ENCODE measurements around the gene LCP2.

Gene LCP2

DNA sequence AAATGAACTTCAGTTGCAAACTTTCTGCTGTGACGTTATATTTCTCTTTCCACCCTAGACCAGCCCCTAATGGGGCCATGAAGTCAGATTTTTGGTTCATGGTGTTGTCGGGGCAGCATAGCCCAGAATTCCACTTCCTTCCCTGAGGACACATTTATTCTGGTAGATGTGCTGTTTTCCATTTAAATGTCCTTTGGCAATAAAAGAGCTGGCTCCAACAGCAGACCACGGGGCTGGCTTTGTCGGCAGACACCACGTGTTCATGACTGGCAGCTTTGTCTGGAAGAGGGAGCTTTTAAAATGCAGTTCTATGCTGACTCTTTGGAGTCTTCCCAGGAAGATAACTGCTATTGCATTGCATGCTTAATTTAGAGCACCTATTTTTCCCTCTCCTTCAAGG is 17.6 kb upstream of the LCP2 start:
- DNase-seq (ENCODE audit: low read depth in 2 of 2) = no peak

DNA sequence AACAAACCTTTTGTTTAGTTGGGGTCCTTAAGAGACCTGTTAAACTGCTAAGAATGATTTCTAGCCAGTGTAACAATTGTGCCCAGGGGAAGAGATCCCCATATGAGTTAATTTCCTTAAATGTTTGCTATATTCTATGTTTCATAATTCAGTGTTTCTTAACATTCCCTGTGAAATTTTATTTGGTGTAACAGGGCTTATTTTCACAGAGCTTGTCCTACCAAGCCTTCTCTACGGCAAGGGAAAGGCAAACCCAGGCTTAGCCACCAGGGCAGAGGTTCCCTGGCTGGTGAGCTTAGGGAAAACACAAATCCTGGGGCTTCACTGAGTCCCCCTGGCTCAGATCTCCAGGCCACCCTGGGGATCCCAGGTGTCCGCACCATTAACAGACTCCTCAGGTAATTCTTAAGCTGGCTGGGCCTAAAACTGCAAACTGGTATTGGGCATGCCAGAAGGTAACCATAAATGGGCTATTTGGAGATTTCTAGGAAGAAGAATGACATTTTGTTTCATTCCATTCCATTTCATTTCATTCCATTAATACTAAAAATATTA is 17.0 kb upstream of the LCP2 start:
- DNase-seq (ENCODE audit: low read depth in 2 of 2) = no peak

DNA sequence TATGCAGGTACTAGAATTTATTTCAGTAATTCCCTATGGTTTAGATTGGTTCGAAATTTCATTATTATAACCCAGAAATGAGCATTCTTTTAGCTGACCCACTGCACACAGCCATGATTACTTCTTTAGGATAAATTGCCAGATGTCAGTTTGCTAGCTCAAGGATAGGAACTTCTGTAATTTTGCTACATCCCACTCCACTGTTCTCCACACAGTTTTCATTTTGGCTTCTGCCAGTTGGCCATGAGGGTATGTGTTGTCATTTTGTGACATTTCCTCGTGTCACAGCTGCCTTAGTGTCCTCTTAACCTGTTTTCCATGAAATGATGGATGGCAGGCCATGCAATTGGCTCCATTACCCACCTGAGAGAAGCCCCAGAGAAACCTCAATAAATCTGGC is 16.2 kb upstream of the LCP2 start:
- DNase-seq (ENCODE audit: low read depth in 2 of 2) = no peak

DNA sequence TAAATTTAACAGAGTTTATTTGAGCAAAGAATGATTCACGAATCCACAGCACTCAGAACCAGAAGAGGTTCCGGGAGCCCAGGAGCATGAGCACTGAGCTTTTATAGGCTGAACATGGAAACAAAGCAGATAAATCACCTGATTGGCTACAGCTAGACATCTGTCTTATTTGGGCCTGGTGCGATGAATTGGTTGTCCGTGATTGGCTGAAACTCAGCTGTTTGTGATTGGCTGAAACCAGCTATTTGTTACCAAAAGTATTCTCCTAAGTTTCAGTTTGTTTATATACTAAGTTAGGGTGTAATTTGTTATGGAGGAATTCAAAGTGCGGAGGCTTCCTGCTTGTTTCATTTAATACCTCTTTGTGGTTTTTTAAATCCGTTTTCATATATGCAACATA is 15.8 kb upstream of the LCP2 start:
- DNase-seq (ENCODE audit: low read depth in 2 of 2) = no peak

DNA sequence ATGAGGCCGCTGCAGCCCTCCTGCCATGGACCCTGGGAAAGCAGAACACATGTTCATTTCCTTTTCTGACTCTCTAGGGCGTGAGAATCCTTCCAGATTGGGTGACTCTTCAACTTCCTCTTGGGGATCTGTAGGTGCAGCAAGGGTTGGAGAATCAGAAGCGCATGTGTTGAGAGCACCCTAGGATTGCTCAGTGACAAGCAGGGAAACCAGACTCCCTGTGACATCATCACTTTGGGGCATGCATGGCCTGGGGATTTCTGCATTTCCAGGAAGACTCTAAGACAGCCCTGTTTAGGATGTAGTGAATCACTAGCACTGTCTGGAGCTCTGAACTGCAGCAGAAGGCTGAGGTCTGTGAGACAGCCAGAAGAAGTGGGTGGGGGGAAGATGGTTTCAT is 15.1 kb upstream of the LCP2 start:
- peak; percentile 45 to 80 for DNase-seq (ENCODE audit: low read depth in 2 of 2)

DNA sequence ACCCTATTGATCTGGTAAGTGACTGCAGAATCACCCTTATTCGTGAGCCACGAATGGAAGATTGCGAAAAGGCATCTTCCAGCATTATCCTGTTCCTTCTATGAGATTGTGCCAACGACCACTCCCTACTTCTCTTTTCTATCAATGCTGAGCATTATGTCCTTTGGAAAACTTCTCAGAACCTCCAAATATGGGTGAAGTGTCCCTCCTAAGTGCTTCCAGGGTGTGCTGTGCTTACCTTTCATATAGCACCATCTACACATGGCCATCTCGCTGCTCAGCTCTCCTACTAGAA is 14.7 kb upstream of the LCP2 start:
- no peak for DNase-seq (ENCODE audit: low read depth in 2 of 2)

DNA sequence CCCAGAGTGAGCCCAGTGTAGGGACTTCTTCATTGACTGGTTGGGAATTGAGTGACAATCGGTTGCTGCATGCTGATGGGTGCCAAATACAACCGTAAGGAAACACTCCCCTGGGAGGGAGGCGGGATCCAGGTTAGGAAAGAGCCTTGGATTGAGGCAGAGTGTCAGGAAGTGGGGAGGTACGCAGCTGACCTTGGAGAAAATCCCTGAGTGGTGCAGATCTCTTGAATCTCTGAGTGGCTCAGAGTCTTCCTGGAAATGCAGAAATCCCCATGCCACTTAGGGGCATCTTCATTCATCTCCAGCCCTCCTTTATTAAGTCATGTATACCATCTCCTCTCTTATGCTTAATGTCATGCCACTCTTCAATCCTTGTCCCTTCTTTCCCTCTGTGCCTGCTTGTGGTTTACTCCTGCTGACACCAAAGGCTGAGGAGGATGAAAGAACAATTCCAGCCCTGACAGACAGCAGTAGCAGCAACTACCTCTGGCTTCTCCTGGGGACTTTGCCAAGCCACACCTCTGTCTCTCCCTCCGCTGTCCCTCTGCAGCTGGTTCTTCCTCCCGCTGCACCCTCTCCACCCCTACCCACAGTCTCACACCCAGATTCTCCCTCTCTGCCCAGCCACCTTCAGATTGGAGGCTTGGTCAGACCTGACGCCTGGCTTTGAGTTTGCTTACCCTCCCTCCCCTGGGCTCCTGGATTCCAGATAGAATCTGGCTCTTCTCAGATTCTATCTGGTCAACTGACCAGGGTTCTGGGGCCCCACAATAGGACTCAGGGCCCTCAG is 14.1 kb upstream of the LCP2 start:
- no peak for DNase-seq (ENCODE audit: low read depth in 2 of 2)

DNA sequence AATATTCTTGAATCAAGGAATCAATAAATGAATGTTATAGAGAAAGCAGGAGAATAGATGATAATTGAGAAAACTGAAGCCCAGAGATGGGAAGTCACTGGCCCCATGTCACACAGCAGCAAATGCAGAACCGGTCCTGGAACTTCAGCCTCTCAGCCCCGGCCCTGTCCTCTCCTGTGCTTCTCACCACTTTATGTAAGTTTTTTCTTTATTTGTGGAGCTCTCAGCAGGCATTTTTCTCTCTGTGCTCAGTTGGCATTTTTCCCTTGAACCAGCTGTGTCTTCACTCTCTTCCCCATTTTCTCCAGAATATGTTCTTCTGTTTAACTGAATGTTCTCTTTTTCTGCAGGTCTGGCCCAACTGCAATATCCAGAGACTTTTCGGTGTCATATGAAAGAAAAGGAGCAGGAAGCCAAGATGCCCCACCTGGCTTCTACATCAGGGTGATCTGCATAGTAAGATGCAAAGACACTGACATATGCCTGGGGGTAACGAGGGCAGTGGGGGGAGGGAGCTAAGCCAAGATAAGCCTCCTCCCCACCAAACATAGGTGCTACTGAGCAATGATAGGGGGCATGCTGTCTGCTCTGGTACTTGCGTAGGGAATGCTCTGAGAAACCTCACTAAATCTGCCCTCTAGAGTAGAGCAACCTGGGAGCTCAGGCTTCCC is 12.8 kb upstream of the LCP2 start:
- DNase-seq (ENCODE audit: low read depth in 2 of 2) = no peak

DNA sequence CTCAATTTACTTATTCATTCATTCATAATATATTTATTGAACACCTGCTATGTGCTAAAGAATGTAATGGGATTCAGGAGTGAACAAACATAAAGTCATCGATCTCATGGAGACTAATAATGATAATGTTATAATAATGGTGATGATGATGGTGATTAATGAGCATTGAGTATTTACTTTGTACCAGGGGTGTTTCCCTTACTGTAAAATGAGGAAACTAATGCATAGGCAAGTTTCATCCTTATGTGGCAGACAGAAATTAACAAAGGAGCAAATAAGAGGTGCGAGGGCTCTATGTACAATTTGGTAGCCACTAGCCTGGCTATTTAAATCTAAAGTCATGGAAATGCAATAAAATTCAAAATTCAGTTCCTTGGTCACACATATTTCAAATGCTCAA is 11.1 kb upstream of the LCP2 start:
- DNase-seq (ENCODE audit: low read depth in 2 of 2) = no peak

DNA sequence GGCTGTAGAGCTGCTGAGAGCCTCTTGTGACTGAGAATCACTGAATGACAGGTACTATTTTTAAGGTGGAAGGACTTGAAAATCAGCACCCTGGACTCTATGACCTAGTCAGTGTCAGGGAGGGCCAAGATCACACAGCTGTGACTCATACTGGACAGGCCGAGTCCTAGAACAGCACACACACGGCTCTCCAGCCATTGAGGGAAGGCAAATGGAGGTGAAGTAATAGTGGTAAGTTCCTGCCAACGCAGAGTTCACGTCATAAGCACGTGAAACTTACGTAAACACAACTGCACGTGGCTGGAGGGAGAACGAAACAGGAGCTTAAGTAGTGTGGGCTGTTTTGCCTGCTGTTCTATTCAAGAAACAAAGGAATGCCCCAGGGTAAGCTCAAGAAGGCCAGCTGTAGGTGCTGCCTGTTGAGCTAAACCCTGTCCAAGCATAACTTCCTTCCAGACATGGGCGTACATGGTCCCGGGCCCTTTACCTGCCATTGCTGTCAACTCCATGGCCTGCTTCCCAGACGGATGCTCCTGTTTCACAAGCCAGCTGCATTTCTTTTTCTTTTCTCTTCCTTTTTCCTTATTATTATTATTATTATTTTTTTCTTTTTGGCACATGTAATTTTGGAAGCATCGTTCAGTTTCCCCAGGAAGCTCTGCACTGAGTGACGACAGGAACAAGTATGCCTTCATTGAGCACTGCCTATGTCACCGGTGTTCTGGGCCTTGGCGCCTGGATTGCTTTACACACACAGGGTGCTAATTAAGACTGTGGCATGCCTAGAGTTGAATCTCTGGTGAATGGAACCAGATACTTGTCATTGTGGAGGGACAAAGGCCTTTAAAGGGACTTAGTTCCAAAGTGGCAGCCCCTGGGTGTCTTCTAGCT is 10.2 kb upstream of the LCP2 start:
- no peak for DNase-seq (ENCODE audit: low read depth in 2 of 2)

DNA sequence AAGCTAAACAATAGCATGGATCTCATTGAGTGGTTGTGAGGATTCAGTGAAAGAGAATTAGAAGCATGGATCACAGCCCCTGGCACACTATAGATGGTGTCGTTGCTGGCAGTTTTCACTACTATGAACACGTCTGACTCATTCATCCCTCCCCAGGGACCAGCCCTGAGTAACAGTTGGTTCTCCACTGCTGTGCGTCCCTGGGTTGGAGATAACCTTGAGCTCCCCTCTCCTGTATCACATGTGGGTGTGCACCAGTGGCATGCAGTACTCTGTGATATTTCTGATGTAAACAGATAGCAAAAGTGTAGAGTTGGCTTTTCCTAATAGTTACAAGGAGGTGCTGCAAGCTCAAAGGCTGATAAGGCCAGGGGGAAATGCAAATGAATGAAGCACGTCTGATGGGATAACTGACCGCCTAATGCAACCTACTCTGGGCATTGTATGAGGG is 8.8 kb upstream of the LCP2 start:
- no peak for DNase-seq (ENCODE audit: low read depth in 2 of 2)

DNA sequence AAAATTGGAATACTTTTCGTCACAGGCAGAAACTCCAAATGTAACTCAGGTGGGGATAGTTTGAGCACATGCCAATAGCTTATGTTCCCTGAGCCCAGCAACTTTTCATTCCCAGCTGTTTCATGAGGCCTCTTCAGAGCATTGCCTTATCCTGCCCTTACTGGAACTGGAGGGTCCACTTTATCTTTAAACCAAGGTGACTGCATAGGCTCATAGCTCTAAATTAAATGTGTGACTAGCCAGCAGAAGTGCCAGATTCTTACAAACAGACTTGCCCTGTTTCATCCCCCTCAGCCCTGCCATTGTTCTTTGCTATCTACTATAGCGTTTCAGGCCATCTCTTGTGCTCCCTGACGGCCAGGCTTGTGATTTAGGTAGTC is 8.1 kb upstream of the LCP2 start:
- DNase-seq (ENCODE audit: low read depth in 2 of 2) = no peak

DNA sequence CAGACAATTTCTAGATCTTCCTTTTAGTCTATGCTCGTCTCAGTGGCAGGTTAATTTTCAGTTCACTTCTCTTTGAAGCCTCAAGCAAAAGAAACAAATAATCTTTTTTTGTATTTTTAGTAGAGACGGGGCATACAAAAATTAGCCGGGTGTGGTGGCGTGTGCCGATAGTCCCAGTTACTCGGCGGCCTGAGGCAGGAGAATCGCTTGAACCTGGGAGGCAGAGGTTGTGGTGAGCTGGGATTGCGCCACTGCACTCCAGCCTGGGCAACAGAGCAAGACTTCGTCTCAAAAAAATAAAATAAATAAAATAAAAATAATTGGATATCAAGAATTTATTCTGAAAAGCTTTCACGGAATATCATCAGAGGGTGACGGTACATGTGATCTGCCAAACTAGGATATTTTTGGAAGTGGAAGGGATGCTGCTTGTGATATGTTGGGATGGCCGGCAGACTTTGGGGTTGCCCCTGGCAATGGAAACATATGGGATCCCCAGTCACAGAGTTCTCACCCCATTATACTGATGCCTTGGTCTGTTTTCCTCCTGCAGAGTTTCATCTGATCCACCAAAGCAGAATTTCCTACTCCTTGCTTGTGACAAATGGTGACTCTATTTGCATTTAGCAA is 7.6 kb upstream of the LCP2 start:
- DNase-seq (ENCODE audit: low read depth in 2 of 2) = no peak

DNA sequence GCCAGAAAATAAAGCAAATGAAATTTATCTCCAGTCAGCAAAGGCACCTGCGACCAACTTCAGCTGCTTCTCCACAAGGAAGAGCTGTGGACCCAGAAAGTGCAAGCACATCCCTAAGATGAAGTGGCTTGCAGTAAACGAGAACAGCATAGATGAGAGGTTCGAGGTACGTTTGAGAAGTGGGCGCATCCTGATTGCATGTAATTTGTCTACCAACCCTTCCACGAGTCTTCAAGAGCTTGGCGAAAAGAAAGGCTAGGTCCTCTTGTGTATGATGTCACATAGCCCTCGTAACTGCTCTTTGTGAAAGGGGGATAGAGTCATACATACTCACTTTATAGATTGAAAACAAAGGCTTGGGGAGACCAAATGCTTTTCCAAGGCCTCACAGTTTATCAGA is 6.0 kb upstream of the LCP2 start:
- no peak for DNase-seq (ENCODE audit: low read depth in 2 of 2)

DNA sequence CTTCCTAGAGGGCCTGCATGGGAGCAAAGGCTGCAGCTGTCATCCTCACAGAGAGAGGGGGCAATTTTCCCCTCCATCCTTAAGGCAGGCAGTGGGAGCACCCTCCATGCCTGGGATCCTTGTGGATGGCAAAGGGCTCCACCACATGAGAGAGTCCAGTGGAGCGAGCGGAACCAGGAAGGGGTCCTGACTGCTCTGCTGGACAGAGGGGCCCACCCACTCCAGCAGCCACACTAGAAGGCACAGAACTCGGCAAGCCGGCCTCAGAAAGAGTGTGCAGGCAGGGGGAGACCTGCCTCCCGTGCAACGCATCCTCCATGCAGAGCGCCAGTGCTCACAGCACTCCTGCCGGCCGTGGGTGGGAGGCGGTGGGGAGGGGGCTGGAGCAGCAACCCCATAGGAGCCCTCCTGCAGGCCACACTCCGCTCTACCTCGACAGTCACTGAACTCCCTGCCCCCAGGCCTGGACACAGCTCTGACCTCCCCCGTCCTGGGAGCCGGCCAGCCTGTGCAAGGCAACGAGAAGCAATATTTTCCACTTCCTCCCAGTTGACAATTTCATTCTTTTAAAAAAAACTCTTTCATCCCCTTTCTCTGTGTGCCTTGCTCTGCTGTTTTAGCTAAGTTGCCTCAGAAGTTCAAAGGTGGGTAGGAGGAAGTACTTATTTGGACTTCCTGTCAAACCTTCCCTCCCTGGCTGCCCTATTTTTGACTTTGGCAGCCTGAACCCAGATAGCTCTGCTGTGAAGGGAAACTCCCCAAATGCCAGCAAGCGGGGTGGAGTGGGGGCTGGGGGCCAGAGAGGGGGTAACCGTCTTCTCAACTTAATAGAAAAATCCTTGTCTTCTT is 5.3 kb upstream of the LCP2 start:
- peak; percentile 56 to 64 for DNase-seq (ENCODE audit: low read depth in 2 of 2)

DNA sequence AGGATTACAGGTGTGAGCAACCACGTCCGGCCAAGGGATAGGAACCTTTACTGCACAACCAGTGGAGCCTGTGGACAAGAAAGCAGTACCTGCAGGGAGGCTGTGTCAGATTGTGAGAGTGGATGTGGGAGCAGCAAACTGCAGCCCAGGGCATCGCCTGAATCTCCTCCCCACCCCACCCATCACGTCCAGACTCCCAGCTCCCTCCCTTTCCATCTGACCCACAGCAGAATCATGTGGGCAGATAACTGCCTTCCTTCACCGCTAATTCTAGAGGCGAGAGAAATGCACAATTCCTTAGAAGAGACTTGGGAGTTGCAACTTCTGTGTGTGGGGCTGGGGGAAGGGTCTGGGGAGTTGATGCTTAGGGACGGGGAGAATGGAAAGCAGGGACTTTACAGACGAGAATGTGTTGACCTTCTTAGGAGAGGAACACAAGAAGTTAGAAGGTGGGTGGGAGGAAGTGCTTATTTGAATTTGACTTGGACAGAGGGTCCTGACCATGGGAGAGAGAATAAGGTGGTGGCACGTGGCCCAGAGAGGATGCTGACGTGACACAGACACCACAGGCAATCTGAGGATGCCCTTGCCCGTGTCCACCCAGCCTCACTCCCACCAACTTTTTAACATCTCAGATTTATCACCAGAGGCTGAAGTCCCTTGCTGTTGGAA is 4.5 kb upstream of the LCP2 start:
- DNase-seq (ENCODE audit: low read depth in 2 of 2) = no peak

DNA sequence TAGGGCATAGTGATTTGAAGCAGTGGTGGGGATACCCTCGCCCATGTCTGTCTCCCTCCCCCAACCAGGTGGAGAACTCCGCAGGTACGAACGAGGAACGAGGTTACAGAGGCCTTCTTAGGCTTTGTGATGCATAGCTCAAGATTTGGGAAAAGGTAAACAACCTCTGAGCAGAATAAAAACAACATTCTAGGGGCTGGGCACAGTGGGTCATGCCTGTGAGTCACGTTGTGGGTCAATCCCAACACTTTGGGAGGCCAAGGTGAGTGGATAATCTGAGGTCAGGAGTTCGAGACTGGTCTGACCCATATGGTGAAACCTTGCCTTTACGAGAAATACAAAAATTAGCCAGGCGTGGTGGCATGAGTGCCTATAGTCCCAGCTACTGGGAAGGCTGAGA is 3.6 kb upstream of the LCP2 start:
- DNase-seq (ENCODE audit: low read depth in 2 of 2) = no peak

DNA sequence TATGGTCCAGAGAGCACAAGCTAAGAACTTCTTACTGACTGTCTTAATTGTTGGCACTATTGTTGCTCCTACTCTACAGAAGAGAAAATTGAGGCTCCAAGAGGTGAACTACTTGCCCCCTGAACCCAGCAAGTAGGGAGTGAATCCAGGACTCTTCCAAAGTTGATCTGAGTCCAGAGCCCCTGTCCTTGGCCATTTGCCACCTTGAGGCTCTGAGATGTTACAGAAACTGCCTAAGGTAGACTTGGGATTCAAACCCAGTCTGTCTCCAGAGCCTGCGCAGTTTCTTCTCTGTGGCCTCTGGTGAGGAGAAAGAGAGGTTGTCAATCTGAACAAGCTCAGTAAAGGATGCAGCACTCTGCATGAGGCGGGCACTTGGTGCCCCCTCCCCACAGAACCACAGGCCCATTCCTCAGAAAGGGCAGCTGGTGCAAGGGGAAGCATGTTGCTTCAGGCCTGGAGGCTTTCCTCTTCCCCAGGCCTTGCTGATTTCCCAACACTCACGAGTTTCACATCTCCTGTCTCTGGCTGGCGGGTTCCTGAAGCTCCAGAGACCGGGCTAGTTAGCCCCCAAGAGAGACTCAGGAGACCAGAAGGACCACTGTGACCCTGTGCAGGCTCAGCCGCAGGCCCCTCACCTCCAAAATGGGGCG is 2.9 kb upstream of the LCP2 start:
- DNase-seq (ENCODE audit: low read depth in 2 of 2) = no peak

DNA sequence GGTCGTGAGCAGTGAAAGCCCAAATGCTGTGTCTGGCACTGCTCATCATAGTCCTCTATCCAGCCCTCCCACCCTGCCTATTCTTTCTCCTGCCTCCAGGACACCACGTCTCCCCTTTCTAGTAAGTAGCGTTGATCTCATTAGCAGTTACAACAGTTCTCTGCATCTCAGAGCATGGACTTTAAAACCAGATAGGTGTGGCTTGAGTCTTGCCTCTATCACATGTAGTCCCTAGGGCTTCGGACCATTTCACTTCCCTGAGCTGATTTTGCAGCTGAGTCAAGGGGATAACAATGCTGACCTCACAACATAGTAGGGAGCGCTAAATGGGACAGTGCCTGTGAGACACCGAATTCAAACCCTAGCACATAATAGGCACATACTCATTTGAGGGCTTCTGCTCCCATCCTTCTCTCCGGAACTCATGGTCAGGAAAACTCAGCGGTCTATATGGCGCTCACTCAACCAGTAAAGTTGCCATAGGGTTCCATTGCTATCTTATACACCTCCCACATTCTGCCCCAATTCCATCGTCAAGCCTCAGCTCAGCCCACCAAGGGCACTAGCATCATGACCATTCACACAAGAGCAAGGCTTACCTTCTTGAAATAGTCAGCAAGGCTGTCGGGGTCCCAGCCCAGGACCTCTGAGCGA is 515 bp downstream of the LCP2 start:
- no peak for DNase-seq (ENCODE audit: low read depth in 2 of 2)

Data from activated CD8-positive, alpha-beta memory T cell treated with anti-CD3 and anti-CD28 coated beads for 4 hours (primary cell).